CD4-positive, alpha-beta T cell treated with Interleukin-6 at 100 ng/mL for 8 hours (primary cell): ENCODE data around the gene EEF1A2.
"Not testable (repeated sequence)": the region's sequence is repeated elsewhere in the genome, so short reads cannot be mapped to it uniquely, and the experiment has no call there.

Experiments
- DNase-seq: peaks from one replicate; pipeline ENCODE4 v3.0.0-alpha.2; 2020; ENCODE audit warnings: mixed read lengths, low spot score

The EEF1A2 gene

DNA sequence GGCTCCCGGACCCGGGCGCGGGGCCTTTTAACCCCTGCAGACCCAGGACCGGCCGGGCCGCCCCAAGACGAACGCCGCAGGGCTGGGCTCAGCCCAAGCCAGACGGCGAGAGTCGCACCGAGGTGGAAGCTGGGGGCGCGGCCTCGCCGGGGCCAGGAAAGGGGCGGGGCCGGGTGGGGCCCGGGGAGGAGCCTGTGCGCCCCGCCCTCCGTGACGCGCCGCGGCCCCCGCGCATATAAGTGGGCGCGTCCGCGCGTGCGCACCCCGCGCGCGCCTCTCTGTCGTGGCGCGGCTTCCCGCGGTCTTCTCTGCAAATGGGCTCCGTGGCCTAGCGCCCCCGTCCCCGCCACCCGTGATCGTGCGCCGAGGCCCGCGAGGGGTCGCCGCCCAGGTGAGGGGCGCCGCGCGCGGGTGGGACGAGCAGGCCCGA is 21.6 kb upstream of the EEF1A2 start, which contains the start of gene PPDPF:
Gene PPDPF (plus strand): TSS at position 262 of the 430 bp plus-strand sequence. CDS start 544 bp downstream, outside the sequence.
- DNase-seq: peak; percentile 81

DNA sequence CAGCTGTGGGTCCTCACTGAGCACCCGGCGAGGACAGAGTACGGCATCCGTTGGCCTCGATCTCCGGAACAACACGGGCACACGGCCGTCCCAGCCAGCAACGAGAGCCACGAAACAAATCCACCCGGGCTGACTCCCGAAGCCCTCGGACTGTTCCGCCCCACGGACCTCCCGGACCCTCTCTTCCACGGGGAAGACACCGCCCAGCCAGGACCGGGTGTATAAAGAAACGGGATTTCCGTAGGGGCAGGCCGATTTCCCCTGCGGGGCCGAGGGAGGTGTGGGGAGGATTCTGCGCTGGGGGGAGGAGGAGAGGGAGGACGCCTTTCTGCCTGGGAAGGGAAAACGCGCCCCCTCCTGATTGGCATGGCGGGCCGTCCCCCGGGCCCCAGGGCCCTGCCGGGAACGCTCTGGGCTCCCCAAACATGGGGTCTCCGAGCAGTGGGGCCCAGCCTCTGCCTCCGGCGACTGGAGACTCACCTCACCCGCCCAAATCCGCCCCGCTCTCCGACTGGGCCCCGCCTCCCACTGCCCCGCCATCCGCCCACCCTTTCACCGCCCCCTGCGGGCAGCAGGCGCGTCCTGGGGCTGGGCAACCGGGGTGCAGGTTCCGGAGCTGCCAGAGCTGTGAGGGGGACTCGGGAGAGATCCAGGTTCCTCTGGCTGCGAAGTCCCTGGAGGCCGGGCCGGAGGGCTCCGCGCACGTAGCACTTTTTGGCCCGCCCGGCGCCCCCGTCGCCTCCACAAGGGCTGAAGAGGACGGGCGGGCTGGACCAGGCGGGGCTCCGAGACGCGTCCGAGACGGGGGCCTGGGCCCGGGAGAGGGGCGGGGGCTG is 21.0 kb upstream of the EEF1A2 start:
- DNase-seq: peak; percentile 63

DNA sequence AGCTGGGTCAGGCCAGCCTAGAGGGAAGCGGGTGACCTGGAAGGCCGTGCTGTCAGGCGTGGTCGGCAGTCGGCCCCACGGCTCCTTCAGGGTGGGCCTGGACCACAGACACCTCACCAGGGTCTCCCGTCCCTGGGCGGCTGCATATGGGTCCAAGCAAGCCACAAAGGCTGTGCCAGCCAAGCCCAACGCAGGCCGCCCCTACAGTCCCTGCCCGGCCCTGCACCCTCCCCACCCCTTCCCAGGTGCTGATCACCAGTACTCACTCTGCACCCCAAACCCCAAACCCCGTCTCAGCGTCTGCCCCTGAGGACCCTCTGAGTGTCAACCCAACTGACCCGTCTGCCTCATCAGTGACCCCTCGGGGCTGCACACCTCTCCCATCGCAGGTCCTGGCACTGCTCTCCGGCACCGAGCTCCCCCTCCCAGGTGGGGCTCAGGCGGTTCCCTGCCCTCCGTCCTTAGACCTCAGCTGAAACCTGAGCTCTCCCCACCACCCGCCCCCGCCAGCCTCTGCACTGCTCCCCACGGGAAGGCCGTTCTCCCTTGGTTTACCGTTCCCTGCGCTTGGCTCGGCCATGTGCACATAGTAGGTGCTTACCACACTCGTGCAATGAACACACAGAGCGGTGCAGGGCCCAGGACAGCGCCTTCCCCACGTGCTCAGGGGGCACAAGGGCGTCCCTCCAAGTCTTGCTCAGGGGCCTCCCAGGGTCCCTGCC is 20.2 kb upstream of the EEF1A2 start:
- DNase-seq: no peak

DNA sequence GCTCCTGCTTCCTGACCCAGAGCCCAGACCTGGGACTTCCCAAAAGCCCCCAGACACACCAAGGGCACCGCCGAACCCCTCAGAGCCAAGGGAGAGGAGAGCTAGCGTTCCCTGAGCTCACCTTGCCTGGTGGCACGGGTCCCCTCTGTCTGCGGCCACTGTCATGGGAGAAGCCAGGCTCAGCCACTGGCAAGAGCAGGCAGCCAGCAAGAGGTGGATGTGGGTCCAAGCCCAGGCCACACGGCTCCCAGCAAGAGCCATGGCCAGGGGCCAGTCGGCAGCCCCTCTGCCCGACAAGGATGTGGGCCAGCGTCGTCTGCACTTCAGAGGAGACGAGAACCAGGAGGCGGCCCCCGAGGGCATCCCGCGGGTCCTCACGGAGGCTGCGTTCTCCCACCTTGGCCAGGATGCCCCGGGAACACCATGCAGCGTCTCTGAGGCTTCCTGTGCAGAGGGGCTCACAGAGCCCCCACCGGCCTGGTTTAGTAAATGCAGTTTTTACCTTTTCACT is 19.5 kb upstream of the EEF1A2 start:
- DNase-seq: no peak

DNA sequence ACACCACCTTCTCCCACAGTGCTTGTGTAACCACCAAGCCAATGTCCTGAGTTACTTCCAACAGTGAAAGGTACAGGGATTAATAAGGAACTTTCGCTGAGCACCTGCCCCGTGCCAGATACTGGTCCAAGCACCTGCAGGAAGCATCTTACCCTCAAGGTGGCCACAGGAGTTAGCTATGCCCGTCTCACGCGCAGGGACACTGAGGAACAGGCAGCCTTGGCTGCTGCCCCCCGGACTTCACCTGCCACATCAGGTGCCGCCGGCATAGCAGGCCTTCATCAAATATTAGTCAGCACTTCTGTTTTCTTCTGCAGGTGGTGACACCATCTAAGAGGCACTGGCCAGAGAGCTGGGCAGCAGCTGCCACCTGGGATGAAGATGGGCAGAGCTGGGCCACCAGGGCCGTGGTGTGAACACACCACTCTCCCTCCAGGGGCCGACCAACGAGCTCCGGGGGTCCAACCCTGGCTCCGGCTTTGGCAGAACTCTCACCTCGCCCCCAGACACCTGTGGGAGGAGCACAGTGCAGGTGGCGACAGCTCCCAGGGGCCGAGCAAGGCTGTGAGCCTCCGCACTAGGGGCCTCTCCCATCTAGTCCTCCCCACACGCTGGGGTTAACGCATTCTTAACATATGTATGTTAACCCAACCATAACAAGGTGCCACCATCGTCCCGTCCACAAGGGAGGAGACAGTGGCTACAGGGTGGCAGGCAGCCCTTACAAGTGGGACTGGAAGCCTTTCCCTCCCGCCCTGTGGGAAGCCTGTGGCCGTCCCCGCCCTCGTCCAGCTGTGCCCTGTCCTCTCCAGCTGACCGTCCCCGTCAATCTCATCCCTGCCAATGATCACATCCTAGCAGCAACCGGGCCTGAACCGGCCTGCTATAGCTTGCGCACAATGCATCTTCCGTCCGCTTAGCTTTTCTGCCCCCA is 18.8 kb upstream of the EEF1A2 start:
- no peak for DNase-seq

DNA sequence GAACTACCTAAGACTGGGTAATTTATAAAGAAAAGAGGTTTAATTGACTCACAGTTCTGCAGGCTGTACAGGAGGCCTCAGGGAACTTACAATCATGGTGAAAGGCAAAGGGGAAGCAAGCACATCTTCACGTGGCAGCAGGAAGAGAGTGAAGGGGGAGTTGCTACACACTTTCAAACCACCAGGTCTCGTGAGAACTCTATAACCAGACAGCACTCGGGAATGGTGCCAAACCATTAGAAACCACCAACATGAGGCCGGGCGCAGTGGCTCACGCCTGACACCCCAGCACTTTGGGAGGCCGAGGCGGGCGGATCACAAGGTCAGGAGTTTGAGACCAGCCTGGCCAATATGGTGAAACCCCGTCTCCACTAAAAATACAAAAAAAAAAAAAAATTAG is 15.6 kb upstream of the EEF1A2 start:
- DNase-seq: not testable (repeated sequence)

DNA sequence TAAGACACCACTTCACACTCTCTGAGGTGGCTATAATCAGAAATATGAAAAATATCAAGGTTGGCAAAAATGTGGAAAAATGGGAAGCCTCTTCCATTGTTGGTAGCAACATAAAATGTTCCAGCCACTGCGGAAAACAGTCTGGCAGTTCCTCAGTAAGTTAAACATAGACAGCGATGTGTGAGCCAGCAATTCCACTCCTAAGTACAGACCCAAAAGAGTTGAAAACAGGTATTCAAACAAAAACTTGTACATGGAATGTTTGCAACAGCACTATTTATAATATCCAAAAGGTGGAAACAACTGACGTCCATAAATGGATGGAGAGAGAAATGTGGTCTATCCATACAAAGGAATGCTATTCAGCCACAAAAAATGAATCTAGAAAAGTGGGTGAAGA is 14.3 kb upstream of the EEF1A2 start:
- DNase-seq: no peak

DNA sequence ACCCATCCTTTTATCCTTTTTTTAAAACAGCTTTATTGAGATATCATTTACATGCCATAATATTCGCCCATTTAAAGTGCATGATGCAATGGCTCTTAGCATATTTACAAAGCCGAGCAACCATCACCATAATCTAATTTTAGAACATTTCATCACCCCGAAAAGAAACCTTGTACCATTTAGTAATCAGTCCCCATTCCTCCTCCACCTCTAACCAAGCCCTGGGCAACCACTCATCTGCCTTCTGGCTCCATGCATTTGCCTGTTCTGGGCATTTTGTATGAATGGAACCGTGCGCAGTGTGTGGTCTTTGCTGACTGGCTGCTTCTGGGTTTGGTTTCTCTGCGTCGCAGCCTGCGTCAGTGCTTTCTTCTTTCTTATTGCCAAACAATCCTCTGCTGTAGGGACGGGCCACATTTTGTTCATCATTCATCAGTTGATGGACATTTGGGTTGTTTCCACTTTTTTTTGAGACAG is 10.2 kb upstream of the EEF1A2 start:
- DNase-seq: no peak

DNA sequence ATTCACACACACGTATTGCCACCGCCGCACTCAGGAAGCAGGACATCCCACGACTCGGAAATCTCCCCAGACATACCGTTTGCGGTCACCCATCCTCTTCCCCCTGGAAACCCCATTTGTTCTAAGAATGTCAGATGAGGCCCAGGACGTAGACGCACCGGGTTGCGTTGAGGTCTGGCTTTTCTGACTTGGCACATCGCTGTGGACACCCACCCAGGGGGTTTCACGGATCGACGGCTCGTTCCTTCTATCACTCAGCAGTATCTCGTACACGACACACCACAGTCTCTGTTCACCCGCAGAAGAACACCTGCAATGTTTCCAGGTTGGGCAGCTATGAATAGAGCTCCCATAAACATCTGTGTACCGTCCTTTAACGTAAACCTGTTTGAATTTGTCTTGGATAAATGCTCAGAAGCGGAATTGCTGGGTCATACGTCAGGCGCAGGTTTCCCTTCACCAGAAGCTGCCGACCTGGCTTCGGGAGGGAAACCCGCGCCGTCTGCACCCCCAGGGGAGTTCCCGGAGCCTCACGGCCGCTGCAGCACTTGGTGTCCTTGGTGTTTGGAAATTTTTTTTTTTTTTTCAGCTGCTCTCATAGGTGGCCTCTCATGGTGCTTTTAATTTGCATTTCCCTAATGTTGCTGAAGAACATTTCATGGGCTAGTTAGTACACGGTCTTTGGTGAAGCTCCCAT is 9.3 kb upstream of the EEF1A2 start:
- no peak for DNase-seq

DNA sequence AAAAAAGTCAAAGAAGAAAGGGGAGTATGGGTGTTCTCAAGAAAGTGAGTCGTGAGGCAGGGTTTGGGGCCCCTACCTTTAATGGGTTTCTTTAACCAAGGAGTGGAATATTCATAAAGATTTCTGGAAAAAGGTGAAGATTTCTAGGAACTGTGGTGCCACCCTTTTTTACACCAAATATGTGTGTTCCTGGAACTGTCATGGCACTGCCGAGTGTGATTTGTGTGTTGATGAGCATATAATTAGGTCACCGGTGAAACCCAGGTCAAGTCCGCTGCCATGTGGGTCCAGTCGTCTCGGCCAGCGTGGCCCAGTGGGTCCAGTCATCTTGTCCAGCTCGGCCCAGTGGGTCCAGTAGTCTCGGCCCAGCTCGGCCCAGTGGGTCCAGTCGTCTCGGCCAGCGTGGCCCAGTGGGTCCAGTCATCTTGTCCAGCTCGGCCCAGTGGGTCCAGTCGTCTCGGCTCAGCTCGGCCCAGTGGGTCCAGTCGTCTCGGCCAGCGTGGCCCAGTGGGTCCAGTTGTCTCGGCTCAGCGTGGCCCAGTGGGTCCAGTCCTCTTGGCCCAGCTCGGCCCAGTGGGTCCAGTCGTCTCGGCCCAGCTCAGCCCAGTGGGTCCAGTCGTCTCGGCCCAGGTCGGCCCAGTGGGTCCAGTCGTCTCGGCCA is 8.3 kb upstream of the EEF1A2 start:
- DNase-seq: no peak

DNA sequence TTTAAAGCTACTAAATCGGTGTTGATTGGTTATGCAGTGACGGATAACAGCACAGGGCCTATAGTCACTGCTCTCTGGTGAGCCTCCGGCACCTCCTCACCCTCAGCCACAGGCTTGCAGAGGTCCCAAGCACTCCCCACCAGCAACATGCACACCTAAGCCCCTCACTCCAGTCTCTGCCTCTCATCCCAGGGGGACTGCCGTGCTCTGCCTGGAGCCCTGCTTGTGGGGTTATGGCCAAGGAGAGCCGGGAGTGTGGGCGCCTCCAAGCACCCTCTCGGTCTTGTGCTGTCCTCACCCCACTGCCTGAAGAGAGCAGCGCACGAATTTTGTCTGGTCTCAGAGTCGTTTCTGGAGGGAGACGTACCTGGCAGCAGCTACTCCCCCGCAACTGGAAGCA is 6.8 kb upstream of the EEF1A2 start:
- DNase-seq: no peak

DNA sequence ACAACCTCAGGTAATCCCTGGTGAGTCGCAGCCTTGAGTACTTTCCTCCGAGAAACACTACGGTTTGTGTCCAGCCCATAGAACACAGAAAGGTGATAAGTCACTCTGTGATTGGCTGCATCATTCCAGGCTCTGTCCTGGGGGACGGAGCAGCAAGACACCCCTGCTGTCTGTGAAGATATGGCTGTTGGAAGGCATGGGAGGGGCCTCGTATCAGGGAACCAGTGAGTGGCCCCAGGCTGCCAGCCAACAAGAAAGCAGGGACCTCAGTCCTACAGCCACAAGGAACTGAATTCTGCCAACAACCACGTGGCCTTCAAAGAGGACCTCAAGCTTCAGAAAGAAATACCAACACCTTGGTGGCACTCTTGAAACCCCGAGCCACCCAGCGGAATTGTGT is 6.4 kb upstream of the EEF1A2 start:
- DNase-seq: no peak

DNA sequence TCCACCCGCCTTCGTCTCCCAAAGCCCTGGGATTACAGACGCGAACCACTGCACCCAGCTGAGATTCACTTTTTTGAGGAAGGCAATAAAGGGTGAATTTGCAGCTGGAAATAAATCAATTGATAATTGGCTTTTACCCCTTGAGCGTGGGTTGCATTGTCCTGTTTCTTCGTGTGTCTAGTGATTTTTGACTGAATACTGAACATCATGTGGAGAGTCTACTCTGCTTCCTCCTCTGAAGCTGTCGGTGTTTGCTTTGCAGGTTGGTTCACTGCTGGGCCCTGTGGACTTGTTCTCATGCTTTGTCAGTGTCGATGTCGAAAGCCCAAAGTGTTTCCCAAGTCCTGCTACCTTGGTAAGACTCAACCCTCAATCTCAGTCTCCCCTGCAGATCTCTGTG is 5.8 kb upstream of the EEF1A2 start:
- no peak for DNase-seq

DNA sequence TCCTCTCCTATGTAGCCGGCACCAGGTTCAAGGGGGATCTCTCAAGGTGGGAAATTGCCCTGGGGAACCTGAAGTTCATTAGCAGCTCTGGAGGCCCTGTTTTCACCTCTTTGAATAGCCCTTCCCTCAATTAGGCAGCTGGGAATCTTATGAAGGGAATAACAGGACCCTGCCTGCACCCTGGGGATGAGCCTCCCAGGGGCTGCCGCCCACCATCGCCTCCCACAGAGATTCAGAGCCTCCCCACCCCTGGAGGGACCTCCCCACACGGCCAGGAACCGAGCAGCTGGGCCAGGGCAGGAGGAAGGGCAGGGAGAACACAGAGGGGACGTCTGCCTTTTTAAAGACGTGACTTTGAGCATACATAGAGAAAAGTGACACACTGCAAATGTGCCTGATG is 4.6 kb upstream of the EEF1A2 start:
- DNase-seq: no peak

DNA sequence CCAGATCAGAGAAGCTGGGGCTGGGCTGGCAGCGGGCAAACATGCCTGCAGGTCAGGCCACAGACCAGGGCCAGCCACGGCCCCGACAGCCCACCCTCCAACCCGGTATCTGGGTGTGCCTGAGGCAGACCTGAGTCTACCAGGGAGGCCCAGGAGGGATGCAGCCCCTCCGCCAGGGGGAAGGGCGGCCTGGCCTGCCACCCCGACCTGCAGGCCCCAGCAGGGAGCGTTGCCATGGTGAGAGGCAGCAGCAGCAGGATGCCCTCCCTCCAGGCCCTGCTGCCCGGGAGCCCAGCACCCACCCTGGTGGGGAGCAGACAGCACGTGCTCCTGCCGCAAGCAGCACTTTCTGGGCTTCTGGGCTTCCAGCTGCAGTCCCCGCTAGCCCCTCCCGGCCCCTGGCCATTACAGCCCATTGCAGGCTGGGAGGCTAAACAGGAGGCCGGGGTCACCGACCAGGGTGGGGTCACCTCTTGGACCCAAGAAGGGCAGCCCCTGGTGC is 3.8 kb upstream of the EEF1A2 start:
- no peak for DNase-seq

DNA sequence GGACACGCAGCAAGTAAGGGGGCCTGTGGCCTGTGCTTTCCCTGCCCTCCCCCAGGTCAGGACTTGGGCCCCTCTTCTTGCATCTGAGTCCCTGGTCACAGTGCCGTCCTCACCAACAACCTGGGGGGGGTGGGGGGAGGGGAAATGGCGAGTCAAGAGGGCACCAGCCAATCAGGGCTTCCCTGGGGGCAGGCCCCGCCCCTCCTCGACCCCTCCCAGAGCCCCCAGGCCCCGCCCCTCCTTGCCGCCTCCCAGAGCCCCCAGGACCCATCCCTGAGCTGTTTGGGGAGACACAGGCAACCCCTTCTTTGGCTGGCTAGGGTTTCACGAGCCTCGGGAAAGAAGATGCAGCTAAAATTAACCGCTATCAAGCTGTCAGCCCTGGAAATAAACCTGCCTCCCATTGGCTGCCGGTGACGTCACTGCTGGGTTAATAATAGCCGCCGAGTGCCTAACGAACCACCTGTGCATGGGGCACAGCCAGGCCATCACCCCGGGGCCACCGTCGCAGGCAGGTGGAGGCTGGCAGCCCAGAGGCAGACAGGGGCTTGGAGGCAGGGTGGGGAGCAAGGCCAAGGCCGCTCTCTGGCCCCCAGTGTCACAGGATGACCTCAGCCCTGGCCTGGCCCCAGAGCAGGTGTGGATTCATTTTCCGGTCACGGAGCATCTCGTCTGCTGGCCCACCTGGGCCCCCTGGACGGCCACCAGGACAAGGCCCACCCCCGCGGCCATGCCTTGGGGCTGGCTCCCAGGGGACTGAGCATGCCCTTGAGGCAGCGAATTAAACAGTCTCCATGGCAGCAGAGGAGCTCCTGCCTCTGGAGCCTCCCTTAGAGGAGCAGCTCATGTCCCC is 3.2 kb upstream of the EEF1A2 start:
- no peak for DNase-seq

DNA sequence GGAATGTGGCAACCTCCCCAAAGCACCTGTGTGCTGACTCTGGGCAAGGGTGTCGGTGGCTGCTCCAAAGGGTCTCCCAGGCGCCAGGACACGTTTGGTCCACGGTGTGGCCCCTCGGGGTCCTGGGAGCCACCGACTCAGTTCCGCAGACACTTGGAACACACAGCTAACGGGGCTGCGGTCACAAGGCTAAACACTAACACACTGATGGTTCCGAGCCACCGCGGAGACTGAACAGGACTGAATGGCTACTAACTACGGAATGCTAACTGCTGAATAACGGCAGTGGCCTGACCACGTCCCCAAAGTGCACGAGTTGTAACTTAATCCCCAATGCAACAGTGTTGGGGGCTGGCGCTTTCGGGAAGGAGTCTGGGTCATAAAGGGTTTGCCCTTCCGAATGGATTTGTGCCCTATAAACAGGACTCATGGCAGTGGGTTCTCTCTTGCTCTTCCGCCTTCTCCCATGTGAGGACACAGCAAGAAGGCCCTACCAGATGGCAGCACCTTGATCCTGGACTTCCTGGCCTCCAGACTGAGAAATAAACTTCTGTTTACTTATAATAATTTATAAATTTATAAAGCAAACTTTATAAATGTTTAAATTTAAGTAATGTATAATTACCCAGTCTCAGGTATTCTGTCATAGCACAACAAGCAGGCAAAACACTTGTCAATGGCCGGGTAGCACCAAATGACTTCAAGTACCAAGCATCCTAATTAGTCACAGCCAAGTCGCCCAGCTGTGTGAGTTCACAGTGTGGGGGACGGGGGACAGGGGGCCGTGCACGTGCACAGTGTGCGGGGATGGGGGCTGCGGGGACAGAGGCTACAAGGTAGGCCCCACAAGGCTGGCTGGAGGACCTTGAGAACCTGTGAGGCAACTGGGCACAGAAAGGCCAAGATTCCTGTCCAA is 2.3 kb upstream of the EEF1A2 start:
- no peak for DNase-seq

DNA sequence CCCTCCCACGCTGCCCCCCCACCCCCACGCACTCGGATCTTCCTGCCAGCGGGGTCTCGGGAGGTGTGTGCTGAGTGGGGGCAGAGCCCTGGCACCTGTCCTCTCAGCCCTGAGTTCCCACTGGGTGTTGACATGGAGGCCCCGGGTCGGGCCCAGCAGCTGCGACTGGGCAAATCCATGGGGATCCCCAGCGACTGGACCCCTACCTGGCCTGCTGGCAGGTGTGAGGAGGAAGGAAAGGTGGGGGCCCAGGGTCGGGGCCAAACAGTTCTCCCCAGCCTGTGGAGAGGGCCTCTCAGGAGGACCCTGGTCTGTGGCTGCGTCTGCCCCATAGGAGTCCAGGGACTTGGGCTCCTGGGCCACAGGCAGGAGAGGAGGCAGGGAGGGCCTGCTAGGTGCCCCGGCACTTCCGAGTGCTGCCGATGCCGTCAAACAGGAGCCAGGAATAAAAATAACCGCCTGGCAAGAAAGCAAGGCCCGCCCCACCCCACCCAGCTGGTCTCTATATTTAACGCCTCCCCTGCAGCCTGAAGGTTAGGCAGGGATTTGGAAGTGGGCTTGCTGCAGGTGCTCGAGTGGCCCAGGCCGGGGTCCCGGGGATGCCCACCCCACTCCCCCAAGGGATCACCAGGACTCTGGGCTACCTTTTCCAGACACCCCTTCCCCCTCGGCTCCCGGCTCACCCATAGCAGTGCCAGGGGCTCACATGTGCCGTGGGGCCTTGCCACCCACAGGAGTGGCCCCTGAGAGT is 1.4 kb upstream of the EEF1A2 start:
- no peak for DNase-seq
